H1 (cell line): ENCODE data around the gene COL20A1. TPM values are rescaled to one million over a fixed set of nuclear protein-coding genes. Genes with fewer than 3 reads are reported as not detected.

Experiments
- EGR1 ChIP-seq: IDR thresholded peaks from 2 replicates; pipeline ENCODE4 v1.6.1; 2011; ENCODE audit warnings: low read depth, low read length, borderline replicate concordance
- EZH2 ChIP-seq: fragments of 200-600 bp; sonication (generic); IDR thresholded peaks from 2 replicates; pipeline ENCODE4 v1.7.1; 2012; ENCODE audit warnings: low read depth, mild to moderate bottlenecking, moderate library complexity, low read length, inconsistent platforms; ENCODE audit not compliant: severe bottlenecking
- POU5F1 ChIP-seq: IDR thresholded peaks from 2 replicates; pipeline ENCODE4 v1.6.1; 2011; ENCODE audit warnings: low read depth, mild to moderate bottlenecking, low read length, moderate library complexity
- SP1 ChIP-seq: IDR thresholded peaks from 2 replicates; pipeline ENCODE4 v1.6.1; 2011; ENCODE audit warnings: low read depth, low read length
- polyA plus RNA-seq, 7 experiments: library from polyadenylated mRNA; depleted of rRNA in 3 of 7; stranded (reverse) in 5 of 7; unstranded in 2 of 7; fragments of >200 nt in 5 of 7; fragments of 200-250 nt in 2 of 7; gene quantifications; 1 replicate in 5 of 7; 2 replicates in 1 of 7; 4 replicates in 1 of 7; pipeline versions ENCODE4 v1.2.1 to v1.2.3, GENCODE V29; 2011 to 2013; ENCODE audit warnings: missing spikeins in 2 of 7, mixed read lengths in 2 of 7
- total RNA-seq: library from RNA; stranded (reverse); fragmentation: NEBNext Ultra II Directional; extraction: Animal tissue kit (Norgen Biotek cat#: 25700); gene quantifications from 2 replicates; pipeline ENCODE4 v1.2.1, GENCODE V29; 2021
- TF ChIP-seq, protein P1 (sequence below): IDR thresholded peaks from 2 replicates; pipeline ENCODE4 v1.6.1; 2012; ENCODE audit warnings: inconsistent platforms
- TF ChIP-seq, protein P2 (sequence below), 3 experiments: IDR thresholded peaks; 1 replicate in 2 of 3; 2 replicates in 1 of 3; pipeline versions ENCODE4 v1.5.1 to v1.6.1; 2011; ENCODE audit warnings: low read length in 3 of 3, mild to moderate bottlenecking in 3 of 3, inconsistent platforms in 2 of 3, low read depth in 1 of 3, moderate library complexity in 1 of 3; ENCODE audit not compliant: insufficient read depth in 1 of 3; ENCODE audit errors: control extremely low read depth in 1 of 3

Gene COL20A1
- total and polyA plus RNA-seq, 2 of the 8 experiments (the other 6 are each of a cell fraction or from before 2014, with no cell fraction given), result 0.19 to 0.21 TPM

DNA sequence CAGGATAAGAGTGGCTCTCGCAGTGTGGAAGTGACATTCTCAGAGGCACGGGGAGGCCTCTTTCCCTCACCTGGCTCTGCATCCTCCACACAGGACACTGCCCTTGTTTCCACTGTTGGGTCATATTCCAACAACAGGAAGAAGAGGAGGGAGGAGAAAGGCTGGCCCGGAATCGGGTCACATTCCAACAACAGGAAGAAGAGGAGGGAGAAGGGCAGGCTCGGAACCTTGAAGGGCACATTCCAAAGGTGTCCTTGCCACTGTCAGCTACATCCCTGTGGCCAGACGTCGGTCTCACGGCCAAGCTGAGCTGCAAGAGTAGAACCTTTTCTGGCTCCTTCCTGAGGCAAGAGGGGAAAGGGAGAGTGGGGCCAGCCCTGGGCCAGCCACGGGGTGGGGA, 42.7 kb downstream of the COL20A1 start (continued):
- TF ChIP-seq SP1, result no peak
- no peak for TF ChIP-seq POU5F1
- TF ChIP-seq, protein P1, sequence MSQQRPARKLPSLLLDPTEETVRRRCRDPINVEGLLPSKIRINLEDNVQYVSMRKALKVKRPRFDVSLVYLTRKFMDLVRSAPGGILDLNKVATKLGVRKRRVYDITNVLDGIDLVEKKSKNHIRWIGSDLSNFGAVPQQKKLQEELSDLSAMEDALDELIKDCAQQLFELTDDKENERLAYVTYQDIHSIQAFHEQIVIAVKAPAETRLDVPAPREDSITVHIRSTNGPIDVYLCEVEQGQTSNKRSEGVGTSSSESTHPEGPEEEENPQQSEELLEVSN, result no peak
- TF ChIP-seq, protein P2, sequence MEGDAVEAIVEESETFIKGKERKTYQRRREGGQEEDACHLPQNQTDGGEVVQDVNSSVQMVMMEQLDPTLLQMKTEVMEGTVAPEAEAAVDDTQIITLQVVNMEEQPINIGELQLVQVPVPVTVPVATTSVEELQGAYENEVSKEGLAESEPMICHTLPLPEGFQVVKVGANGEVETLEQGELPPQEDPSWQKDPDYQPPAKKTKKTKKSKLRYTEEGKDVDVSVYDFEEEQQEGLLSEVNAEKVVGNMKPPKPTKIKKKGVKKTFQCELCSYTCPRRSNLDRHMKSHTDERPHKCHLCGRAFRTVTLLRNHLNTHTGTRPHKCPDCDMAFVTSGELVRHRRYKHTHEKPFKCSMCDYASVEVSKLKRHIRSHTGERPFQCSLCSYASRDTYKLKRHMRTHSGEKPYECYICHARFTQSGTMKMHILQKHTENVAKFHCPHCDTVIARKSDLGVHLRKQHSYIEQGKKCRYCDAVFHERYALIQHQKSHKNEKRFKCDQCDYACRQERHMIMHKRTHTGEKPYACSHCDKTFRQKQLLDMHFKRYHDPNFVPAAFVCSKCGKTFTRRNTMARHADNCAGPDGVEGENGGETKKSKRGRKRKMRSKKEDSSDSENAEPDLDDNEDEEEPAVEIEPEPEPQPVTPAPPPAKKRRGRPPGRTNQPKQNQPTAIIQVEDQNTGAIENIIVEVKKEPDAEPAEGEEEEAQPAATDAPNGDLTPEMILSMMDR (IDR thresholded peaks at IDR 0.05; ENCODE audit: control extremely low read depth in 1 of 3, insufficient read depth in 1 of 3, low read depth in 1 of 3, low read length in 3 of 3), result no peak
- TF ChIP-seq EGR1, result no peak
- no peak for TF ChIP-seq EZH2
